K562 (cell line): ENCODE results near the gene SPHK1. TPM values are rescaled to one million over a fixed set of nuclear protein-coding genes. Genes with fewer than 3 reads are reported as not detected.
A peak's percentile ranks its signal among the peaks of the same experiment; 100 is the strongest.

Source experiments
- ATAC-seq: fragments of 200-7000 bp; cut with Tn5 transposase; 3 replicates; pipeline ENCODE4 v1.9.1; 2020; ENCODE audit warnings: moderate library complexity
- BruUV-seq: library from RNA; stranded (reverse); fragments of 400-500 nt; replicated peaks from 2 replicates; lab custom pipeline; 2021; lab: Mats Ljungman, UMichigan
- CTCF ChIA-PET: fragments of 300-600 bp; formaldehyde crosslinking; extraction: SDS; loops from one replicate; lab custom pipeline; 2021; ENCODE audit warnings: low intra/inter-chr PET ratio; lab: Yijun Ruan, JAX
- POLR2A ChIA-PET: fragments of 300-600, 350-650 bp; sonication (Branson Sonifier 250); formaldehyde crosslinking; extraction: SDS; loops from one replicate; lab custom pipeline; 2021; ENCODE audit warnings: antibody characterized with exemption, inconsistent platforms; lab: Yijun Ruan, JAX
- DNase-seq, 4 experiments: peaks; one replicate each; pipeline versions ENCODE4 v3.0.0 to v3.0.0-alpha.2; 2011 to 2018; ENCODE audit warnings: low spot score in 3 of 4, mixed read lengths in 3 of 4; ENCODE audit errors: extremely low read depth in 1 of 4
- FAIRE-seq: peaks from 2 replicates; lab custom pipeline; 2011; peaks lifted over from hg19 to GRCh38; lab: Jason Lieb, UNC
- H2AFZ ChIP-seq: 2 replicates; pipeline ENCODE4 v1.6.0; 2011; ENCODE audit warnings: low read depth, low read length, control low read depth, inconsistent platforms
- H3K27ac ChIP-seq: fragments of 200-600 bp; 3 replicates; pipeline ENCODE4 v1.8.0; 2011; ENCODE audit warnings: low read depth, mild to moderate bottlenecking, control low read depth, inconsistent platforms, low read length, moderate library complexity, mixed read lengths; ENCODE audit errors: extremely low read depth
- H3K27me3 ChIP-seq, 2 experiments: fragments of 300-600 bp in 1 of 2; 2 replicates in 1 of 2; 3 replicates in 1 of 2; pipeline versions ENCODE4 v1.6.0 to v1.8.0; 2011; ENCODE audit warnings: inconsistent platforms in 2 of 2, low read length in 2 of 2, mild to moderate bottlenecking in 1 of 2, mixed read lengths in 1 of 2, moderate library complexity in 1 of 2; ENCODE audit not compliant: control insufficient read depth in 2 of 2, insufficient read depth in 2 of 2
- H3K36me3 ChIP-seq: fragments of 300-600 bp; 3 replicates; pipeline ENCODE4 v1.8.0; 2011; ENCODE audit warnings: mild to moderate bottlenecking, low read length, inconsistent platforms; ENCODE audit not compliant: control insufficient read depth, insufficient read depth
- H3K4me1 ChIP-seq, 2 experiments: fragments of 200-600 bp in 1 of 2; replicated peaks in 1 of 2; 2 replicates in 1 of 2; 3 replicates in 1 of 2; pipeline versions ENCODE4 v1.5.1 to v1.8.0; 2011; ENCODE audit warnings: inconsistent platforms in 2 of 2, low read length in 2 of 2, mild to moderate bottlenecking in 1 of 2, mixed read lengths in 1 of 2, moderate library complexity in 1 of 2; ENCODE audit not compliant: control insufficient read depth in 2 of 2, insufficient read depth in 2 of 2
- H3K4me2 ChIP-seq: 2 replicates; pipeline ENCODE4 v1.6.1; 2011; ENCODE audit warnings: low read length, control low read depth, inconsistent platforms, mixed read lengths; ENCODE audit not compliant: insufficient read depth
- H3K4me3 ChIP-seq: fragments of 200-600 bp; sonication (generic), shearing (Covaris generic); 2 replicates; pipeline ENCODE4 v1.5.1; 2016; ENCODE audit warnings: control low read depth, inconsistent platforms
- H3K79me2 ChIP-seq: fragments of 200-600 bp; 3 replicates; pipeline ENCODE4 v1.8.0; 2011; ENCODE audit warnings: low read length, inconsistent platforms; ENCODE audit not compliant: control insufficient read depth, insufficient read depth
- H3K9ac ChIP-seq, 2 experiments: 2 replicates each; pipeline versions ENCODE4 v1.6.0 to v1.6.1; 2011; ENCODE audit warnings: low read depth in 2 of 2, low read length in 2 of 2, control low read depth in 1 of 2, inconsistent platforms in 1 of 2, mild to moderate bottlenecking in 1 of 2, mixed read lengths in 1 of 2; ENCODE audit not compliant: insufficient read depth in 1 of 2
- H3K9me1 ChIP-seq: one replicate; pipeline ENCODE4 v1.6.0; 2011; ENCODE audit warnings: inconsistent platforms, mild to moderate bottlenecking, low read length, moderate library complexity; ENCODE audit not compliant: control insufficient read depth, insufficient read depth
- H3K9me3 ChIP-seq: replicated peaks from 2 replicates; pipeline ENCODE4 v1.5.1; 2011; ENCODE audit warnings: low read depth, low read length, inconsistent platforms; ENCODE audit not compliant: control insufficient read depth, insufficient read depth
- H4K20me1 ChIP-seq: replicated peaks from 2 replicates; pipeline ENCODE4 v1.6.1; 2011; ENCODE audit warnings: low read length, inconsistent platforms, mixed read lengths; ENCODE audit not compliant: control insufficient read depth, insufficient read depth
- GATAD2B ChIP-seq: fragments of 450-650 bp; IDR thresholded peaks from 2 replicates; pipeline ENCODE4 v1.6.1; 2017; ENCODE audit warnings: mild to moderate bottlenecking, borderline replicate concordance
- PHB ChIP-seq: fragments of 250-450 bp; sonication (Bioruptor Pico); IDR thresholded peaks from 2 replicates; pipeline ENCODE4 v1.5.0; 2021
- RNF2 ChIP-seq: sonication (generic); IDR thresholded peaks from 2 replicates; pipeline ENCODE4 v1.6.1; 2016
- ZBTB8A ChIP-seq: fragments of 450-650 bp; IDR thresholded peaks from 2 replicates; pipeline ENCODE4 v1.6.1; 2018; ENCODE audit warnings: mild to moderate bottlenecking, moderate library complexity; ENCODE audit not compliant: partially characterized antibody
- WGBS: fragments of 100-300 bp; shearing (Covaris generic); methylation state at CpG from one replicate; pipeline ENCODE4 v1.1.6; 2016; ENCODE audit warnings: low coverage, mixed read lengths; ENCODE audit not compliant: insufficient coverage; ENCODE audit errors: missing lambda C conversion rate; 5-methylcytosine and 5-hydroxymethylcytosine counted together
- in situ Hi-C: fragments of 300-500 bp; cut with MboI; formaldehyde crosslinking; loops from 4 replicates; pipeline ENCODE4 v1.15.0; 2018; ENCODE audit warnings: inconsistent platforms, mixed read lengths
- intact Hi-C: fragments of 100-400 bp; cut with micrococcal nuclease; formaldehyde crosslinking; loops from 2 replicates; pipeline ENCODE4 v1.14.2; 2022
- polyA plus RNA-seq, 8 experiments: library from polyadenylated mRNA; depleted of rRNA in 4 of 8; stranded (reverse) in 5 of 8; unstranded in 3 of 8; fragments of >200 nt; fragmentation: Nextera tagmentation in 2 of 8; fragmentation: Illumina TruSeq in 1 of 8; extraction: Ambion mirVana in 2 of 8; extraction: Trizol in 1 of 8; gene quantifications; 2 replicates each; pipeline versions ENCODE4 v1.2.1 to v1.2.3, GENCODE V29; 2011 to 2014; ENCODE audit warnings: inconsistent platforms in 1 of 8, missing spikeins in 1 of 8
- total RNA-seq, 7 experiments: library from RNA; depleted of rRNA in 6 of 7; stranded (reverse); fragments of >200 nt in 6 of 7; fragmentation: Illumina TruSeq in 2 of 7; extraction: Trizol in 2 of 7; gene quantifications; 2 replicates each; pipeline versions ENCODE4 v1.2.1 to v1.2.3, GENCODE V29; 2011 to 2021; ENCODE audit warnings: low replicate concordance in 1 of 7
- TF ChIP-seq, protein P1 (sequence below), 2 experiments: fragments of 450-650 bp in 1 of 2; sonication (generic) in 1 of 2; formaldehyde crosslinking in 1 of 2; IDR thresholded peaks; 2 replicates each; pipeline versions ENCODE4 v1.7.1 to v1.9.0; 2016 to 2022; ENCODE audit warnings: inconsistent platforms in 1 of 2, mild to moderate bottlenecking in 1 of 2, missing genetic modification reagents in 1 of 2
- TF ChIP-seq, protein P2 (sequence below): fragments of 450-650 bp; IDR thresholded peaks from 2 replicates; pipeline ENCODE4 v1.6.1; 2017; ENCODE audit warnings: antibody characterized with exemption, mild to moderate bottlenecking
- TF ChIP-seq, protein P3 (sequence below): fragments of 250-450 bp; sonication (Bioruptor Pico); IDR thresholded peaks from 2 replicates; pipeline ENCODE4 v1.4.0; 2020; ENCODE audit warnings: borderline replicate concordance

SPHK1 gene
- total and polyA plus RNA-seq, 9 of the 15 experiments (the other 6 are each of a cell fraction or from before 2014, with no cell fraction given): 0.21 to 60.3 (median 14.5) TPM

DNA sequence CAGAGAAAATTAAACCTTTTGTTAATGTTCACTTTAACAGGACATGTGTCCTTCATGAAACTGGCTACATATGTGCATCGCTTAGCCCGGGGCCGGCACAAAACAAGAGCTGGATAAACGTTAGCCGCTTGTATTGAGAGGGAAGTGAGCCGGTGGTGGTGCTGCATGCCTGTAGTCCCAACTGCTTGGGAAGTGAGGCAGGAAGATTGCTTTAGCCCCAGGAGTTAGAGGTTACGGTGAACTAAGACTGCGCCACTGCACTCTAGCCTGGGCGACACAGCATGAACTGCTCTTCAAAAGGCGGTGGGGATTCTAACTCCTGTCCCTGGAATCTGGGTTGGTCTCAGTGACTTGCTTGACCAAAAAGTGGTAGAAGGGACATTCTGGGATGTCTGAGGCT lies 15.0 kb upstream of the SPHK1 start:
- Histone ChIP-seq H3K36me3 (no peaks in the 10 kb centered on the region), H3K27ac (no peak overlapping the region), H4K20me1 (no peaks in the 10 kb centered on the region), H3K79me2 (no peaks in the 10 kb centered on the region), H3K9ac (0 out of 4 replicates have a peak overlapping the region, but pooled peaks of 1 of the 2 experiments have one; percentile 48), H3K9me3 (no peaks in the 10 kb centered on the region), H2AFZ (no peak overlapping the region), H3K9me1 (no peaks in the 10 kb centered on the region), H3K27me3 (no peaks in the 10 kb centered on the region), H3K4me1 (peaks cover 4 to 19% of the 10 kb centered on the region in 2 experiments; a peak in 4 of 5 replicates), H3K4me3 (no peak overlapping the region), H3K4me2 (no peak overlapping the region)
- DNase-seq: no peak
- 72% methylated on average over 10 of the region's 10 CpGs for WGBS
- in situ Hi-C loops (no loop called here), intact Hi-C loops (no loop called here)
- TF ChIP-seq ZBTB8A: no peak
- TF ChIP-seq, protein P1, sequence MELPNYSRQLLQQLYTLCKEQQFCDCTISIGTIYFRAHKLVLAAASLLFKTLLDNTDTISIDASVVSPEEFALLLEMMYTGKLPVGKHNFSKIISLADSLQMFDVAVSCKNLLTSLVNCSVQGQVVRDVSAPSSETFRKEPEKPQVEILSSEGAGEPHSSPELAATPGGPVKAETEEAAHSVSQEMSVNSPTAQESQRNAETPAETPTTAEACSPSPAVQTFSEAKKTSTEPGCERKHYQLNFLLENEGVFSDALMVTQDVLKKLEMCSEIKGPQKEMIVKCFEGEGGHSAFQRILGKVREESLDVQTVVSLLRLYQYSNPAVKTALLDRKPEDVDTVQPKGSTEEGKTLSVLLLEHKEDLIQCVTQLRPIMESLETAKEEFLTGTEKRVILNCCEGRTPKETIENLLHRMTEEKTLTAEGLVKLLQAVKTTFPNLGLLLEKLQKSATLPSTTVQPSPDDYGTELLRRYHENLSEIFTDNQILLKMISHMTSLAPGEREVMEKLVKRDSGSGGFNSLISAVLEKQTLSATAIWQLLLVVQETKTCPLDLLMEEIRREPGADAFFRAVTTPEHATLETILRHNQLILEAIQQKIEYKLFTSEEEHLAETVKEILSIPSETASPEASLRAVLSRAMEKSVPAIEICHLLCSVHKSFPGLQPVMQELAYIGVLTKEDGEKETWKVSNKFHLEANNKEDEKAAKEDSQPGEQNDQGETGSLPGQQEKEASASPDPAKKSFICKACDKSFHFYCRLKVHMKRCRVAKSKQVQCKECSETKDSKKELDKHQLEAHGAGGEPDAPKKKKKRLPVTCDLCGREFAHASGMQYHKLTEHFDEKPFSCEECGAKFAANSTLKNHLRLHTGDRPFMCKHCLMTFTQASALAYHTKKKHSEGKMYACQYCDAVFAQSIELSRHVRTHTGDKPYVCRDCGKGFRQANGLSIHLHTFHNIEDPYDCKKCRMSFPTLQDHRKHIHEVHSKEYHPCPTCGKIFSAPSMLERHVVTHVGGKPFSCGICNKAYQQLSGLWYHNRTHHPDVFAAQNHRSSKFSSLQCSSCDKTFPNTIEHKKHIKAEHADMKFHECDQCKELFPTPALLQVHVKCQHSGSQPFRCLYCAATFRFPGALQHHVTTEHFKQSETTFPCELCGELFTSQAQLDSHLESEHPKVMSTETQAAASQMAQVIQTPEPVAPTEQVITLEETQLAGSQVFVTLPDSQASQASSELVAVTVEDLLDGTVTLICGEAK (IDR thresholded peaks at IDR 0.05): no peak
- TF ChIP-seq, protein P1 (CRISPR knock-in tag; IDR thresholded peaks at IDR 0.05): no peak
- no peak for TF ChIP-seq PHB (CRISPR knock-in tag)
- no peak for TF ChIP-seq RNF2
- no peak for TF ChIP-seq GATAD2B
- TF ChIP-seq, protein P2, sequence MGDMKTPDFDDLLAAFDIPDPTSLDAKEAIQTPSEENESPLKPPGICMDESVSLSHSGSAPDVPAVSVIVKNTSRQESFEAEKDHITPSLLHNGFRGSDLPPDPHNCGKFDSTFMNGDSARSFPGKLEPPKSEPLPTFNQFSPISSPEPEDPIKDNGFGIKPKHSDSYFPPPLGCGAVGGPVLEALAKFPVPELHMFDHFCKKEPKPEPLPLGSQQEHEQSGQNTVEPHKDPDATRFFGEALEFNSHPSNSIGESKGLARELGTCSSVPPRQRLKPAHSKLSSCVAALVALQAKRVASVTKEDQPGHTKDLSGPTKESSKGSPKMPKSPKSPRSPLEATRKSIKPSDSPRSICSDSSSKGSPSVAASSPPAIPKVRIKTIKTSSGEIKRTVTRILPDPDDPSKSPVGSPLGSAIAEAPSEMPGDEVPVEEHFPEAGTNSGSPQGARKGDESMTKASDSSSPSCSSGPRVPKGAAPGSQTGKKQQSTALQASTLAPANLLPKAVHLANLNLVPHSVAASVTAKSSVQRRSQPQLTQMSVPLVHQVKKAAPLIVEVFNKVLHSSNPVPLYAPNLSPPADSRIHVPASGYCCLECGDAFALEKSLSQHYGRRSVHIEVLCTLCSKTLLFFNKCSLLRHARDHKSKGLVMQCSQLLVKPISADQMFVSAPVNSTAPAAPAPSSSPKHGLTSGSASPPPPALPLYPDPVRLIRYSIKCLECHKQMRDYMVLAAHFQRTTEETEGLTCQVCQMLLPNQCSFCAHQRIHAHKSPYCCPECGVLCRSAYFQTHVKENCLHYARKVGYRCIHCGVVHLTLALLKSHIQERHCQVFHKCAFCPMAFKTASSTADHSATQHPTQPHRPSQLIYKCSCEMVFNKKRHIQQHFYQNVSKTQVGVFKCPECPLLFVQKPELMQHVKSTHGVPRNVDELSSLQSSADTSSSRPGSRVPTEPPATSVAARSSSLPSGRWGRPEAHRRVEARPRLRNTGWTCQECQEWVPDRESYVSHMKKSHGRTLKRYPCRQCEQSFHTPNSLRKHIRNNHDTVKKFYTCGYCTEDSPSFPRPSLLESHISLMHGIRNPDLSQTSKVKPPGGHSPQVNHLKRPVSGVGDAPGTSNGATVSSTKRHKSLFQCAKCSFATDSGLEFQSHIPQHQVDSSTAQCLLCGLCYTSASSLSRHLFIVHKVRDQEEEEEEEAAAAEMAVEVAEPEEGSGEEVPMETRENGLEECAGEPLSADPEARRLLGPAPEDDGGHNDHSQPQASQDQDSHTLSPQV: no peak
- TF ChIP-seq, protein P3, sequence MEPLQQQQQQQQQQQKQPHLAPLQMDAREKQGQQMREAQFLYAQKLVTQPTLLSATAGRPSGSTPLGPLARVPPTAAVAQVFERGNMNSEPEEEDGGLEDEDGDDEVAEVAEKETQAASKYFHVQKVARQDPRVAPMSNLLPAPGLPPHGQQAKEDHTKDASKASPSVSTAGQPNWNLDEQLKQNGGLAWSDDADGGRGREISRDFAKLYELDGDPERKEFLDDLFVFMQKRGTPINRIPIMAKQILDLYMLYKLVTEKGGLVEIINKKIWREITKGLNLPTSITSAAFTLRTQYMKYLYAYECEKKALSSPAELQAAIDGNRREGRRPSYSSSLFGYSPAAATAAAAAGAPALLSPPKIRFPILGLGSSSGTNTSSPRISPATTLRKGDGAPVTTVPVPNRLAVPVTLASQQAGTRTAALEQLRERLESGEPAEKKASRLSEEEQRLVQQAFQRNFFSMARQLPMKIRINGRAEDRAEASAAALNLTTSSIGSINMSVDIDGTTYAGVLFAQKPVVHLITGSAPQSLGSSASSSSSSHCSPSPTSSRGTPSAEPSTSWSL (CRISPR knock-in tag): no peak
- FAIRE-seq: no peak
- no peak for ATAC-seq
- BruUV-seq: no TSS peak
- ChIA-PET CTCF (interaction anchor here (0.6 to 1.4 kb wide), 2 partner anchors 66 to 89 kb away, joined by 4 to 5 read pairs; no protein-coding TSS in a partner anchor), POLR2A (interaction anchor here (0.6 to 2.5 kb wide), 4 partner anchors 10 to 367 kb away, joined by 3 to 11 read pairs (median 6); partner anchors contain the start of genes PRPSAP1, SPHK1 and SRSF2)
